Measurements from ENCODE around the gene CNGB1. TPM values are rescaled to one million over a fixed set of nuclear protein-coding genes. Genes with fewer than 3 reads are reported as not detected.

CNGB1 gene
- total RNA-seq, 2 experiments from 2014 or later, result not detected

DNA sequence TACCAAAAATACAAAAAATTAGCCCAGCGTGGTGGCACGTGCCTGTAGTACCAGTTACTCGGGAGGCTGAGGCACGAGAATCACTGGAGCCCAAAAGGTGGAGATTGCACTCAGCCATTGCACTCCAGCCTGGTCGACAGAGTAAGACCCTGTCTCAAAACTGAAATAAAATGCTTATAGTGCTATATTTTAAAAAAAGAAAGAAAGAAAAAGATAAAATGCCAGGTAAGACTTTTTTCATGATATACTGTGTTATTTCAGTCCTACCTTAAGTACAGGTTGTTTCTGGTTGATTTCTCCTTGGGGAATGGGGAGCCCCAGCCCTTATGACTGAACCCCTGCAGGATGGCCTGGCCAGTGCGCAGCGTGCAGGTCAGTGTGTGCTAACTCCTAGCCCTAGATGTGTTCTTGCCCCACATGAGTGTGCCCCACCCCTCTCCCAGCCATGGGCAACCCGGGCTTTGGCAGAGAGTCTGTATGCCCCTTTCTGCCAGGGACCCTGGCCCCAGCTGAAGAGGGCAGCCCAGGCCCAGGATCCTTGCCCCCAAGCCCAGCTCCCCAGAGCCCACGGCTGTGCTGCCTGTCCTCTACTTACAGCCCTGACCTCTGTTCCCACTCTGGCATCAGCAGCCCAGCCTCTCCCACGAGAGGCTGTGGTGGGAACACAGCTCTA is 1.3 kb downstream of the CNGB1 start:
- POLR2A ChIA-PET, result interaction anchor here (0.7 to 0.8 kb wide), 2 partner anchors 24 to 1349 kb away, joined by 3 to 4 read pairs; no protein-coding TSS in a partner anchor
- TF ChIP-seq, protein P1, sequence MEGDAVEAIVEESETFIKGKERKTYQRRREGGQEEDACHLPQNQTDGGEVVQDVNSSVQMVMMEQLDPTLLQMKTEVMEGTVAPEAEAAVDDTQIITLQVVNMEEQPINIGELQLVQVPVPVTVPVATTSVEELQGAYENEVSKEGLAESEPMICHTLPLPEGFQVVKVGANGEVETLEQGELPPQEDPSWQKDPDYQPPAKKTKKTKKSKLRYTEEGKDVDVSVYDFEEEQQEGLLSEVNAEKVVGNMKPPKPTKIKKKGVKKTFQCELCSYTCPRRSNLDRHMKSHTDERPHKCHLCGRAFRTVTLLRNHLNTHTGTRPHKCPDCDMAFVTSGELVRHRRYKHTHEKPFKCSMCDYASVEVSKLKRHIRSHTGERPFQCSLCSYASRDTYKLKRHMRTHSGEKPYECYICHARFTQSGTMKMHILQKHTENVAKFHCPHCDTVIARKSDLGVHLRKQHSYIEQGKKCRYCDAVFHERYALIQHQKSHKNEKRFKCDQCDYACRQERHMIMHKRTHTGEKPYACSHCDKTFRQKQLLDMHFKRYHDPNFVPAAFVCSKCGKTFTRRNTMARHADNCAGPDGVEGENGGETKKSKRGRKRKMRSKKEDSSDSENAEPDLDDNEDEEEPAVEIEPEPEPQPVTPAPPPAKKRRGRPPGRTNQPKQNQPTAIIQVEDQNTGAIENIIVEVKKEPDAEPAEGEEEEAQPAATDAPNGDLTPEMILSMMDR (conservative IDR thresholded peaks at IDR 0.05; ENCODE audit: low read length), result no peak
- TF ChIP-seq EZH2phosphoT487 (IDR thresholded peaks at IDR 0.05; ENCODE audit: borderline replicate concordance, low read depth, low read length), result no peak
- H3K9me3 ChIP-seq (ENCODE audit: low read length), result no peaks in the 10 kb centered on the region
- no peaks in the 10 kb centered on the region for H3K36me3 ChIP-seq (ENCODE audit: insufficient read depth, low read length)
- CTCF ChIA-PET (ENCODE audit: unreplicated experiment), result no interaction called here
- no peak overlapping the region for H2AFZ ChIP-seq (ENCODE audit: low read length)
- no peaks in the 10 kb centered on the region for H3K79me2 ChIP-seq (ENCODE audit: insufficient read depth, low read depth, low read length)
- intact Hi-C loops (cut with micrococcal nuclease; ENCODE audit: unreplicated experiment), result no loop called here
- DNase-seq (ENCODE audit: low spot score), result no peak
- H4K20me1 ChIP-seq (ENCODE audit: insufficient read depth, low read length), result no peaks in the 10 kb centered on the region
- H3K27ac ChIP-seq (ENCODE audit: low read depth, low read length, poor library complexity, severe bottlenecking), result no peak overlapping the region
- BruUV-seq (replicated peaks), result no TSS peak
- H3K4me1 ChIP-seq (ENCODE audit: insufficient read depth, low read length, poor library complexity, severe bottlenecking), result no peaks in the 10 kb centered on the region
- no peak overlapping the region for H3K4me2 ChIP-seq (ENCODE audit: low read length)
- no peak overlapping the region for H3K4me3 ChIP-seq (ENCODE audit: low read depth, low read length, poor library complexity, severe bottlenecking)
- H3K9me2 ChIP-seq (ENCODE audit: insufficient read depth, low read length), result no peaks in the 10 kb centered on the region

GRCh38 chr16:57967916-57968315 is 3.0 kb downstream of the CNGB1 start:
- intact Hi-C loops (cut with micrococcal nuclease; ENCODE audit: unreplicated experiment), result no loop called here
- BruUV-seq (replicated peaks), result no TSS peak
- CTCF ChIA-PET (ENCODE audit: unreplicated experiment), result no interaction called here

GRCh38 chr16:57966986-57967385 is 3.9 kb downstream of the CNGB1 start:
- no peak for DNase-seq (ENCODE audit: low spot score)
- POLR2A ChIA-PET, result no interaction called here
- Histone ChIP-seq H3K4me1 (ENCODE audit: insufficient read depth, low read length, poor library complexity, severe bottlenecking) (no peaks in the 10 kb centered on the region), H3K79me2 (ENCODE audit: insufficient read depth, low read depth, low read length) (no peaks in the 10 kb centered on the region), H4K20me1 (ENCODE audit: insufficient read depth, low read length) (no peaks in the 10 kb centered on the region), H3K9me3 (ENCODE audit: low read length) (no peaks in the 10 kb centered on the region), H2AFZ (ENCODE audit: low read length) (no peak overlapping the region), H3K4me3 (ENCODE audit: low read depth, low read length, poor library complexity, severe bottlenecking) (no peak overlapping the region), H3K4me2 (ENCODE audit: low read length) (no peak overlapping the region), H3K27ac (ENCODE audit: low read depth, low read length, poor library complexity, severe bottlenecking) (no peak overlapping the region), H3K36me3 (ENCODE audit: insufficient read depth, low read length) (no peaks in the 10 kb centered on the region), H3K9me2 (ENCODE audit: insufficient read depth, low read length) (no peaks in the 10 kb centered on the region)
- CTCF ChIA-PET (ENCODE audit: unreplicated experiment), result no interaction called here
- BruUV-seq (replicated peaks), result no TSS peak
- intact Hi-C loops (cut with micrococcal nuclease; ENCODE audit: unreplicated experiment), result no loop called here
- TF ChIP-seq EZH2phosphoT487 (IDR thresholded peaks at IDR 0.05; ENCODE audit: borderline replicate concordance, low read depth, low read length), result no peak
- TF ChIP-seq, protein P1 (conservative IDR thresholded peaks at IDR 0.05; ENCODE audit: low read length), result no peak

More at GRCh38 chr16:57967916-57968315, 3.0 kb downstream of the CNGB1 start:
- H4K20me1 ChIP-seq (ENCODE audit: insufficient read depth, low read length), result no peaks in the 10 kb centered on the region
- no peak overlapping the region for H3K4me3 ChIP-seq (ENCODE audit: low read depth, low read length, poor library complexity, severe bottlenecking)
- H3K27ac ChIP-seq (ENCODE audit: low read depth, low read length, poor library complexity, severe bottlenecking), result no peak overlapping the region
- H3K4me1 ChIP-seq (ENCODE audit: insufficient read depth, low read length, poor library complexity, severe bottlenecking), result no peaks in the 10 kb centered on the region
- TF ChIP-seq, protein P1 (conservative IDR thresholded peaks at IDR 0.05; ENCODE audit: low read length), result no peak
- TF ChIP-seq EZH2phosphoT487 (IDR thresholded peaks at IDR 0.05; ENCODE audit: borderline replicate concordance, low read depth, low read length), result no peak
- H2AFZ ChIP-seq (ENCODE audit: low read length), result no peak overlapping the region
- H3K4me2 ChIP-seq (ENCODE audit: low read length), result no peak overlapping the region
- H3K9me2 ChIP-seq (ENCODE audit: insufficient read depth, low read length), result no peaks in the 10 kb centered on the region
- no peak for DNase-seq (ENCODE audit: low spot score)
- H3K36me3 ChIP-seq (ENCODE audit: insufficient read depth, low read length), result no peaks in the 10 kb centered on the region
- POLR2A ChIA-PET, result no interaction called here
- H3K9me3 ChIP-seq (ENCODE audit: low read length), result no peaks in the 10 kb centered on the region
- H3K79me2 ChIP-seq (ENCODE audit: insufficient read depth, low read depth, low read length), result no peaks in the 10 kb centered on the region

All from OCI-LY7 (cell line).